BJ (cell line): ENCODE data around the gene EFCAB13. TPM values are rescaled to one million over a fixed set of nuclear protein-coding genes. Genes with fewer than 3 reads are reported as not detected.
"Not testable (repeated sequence)": the region's sequence is repeated elsewhere in the genome, so short reads cannot be mapped to it uniquely, and the experiment has no call there.

Experiments used
- CTCF ChIA-PET: fragments of 350-600 bp; formaldehyde crosslinking; extraction: SDS; loops from one replicate; lab custom pipeline; 2021; ENCODE audit warnings: antibody characterized with exemption, inconsistent platforms; lab: Yijun Ruan, JAX
- POLR2A ChIA-PET: fragments of 300-600 bp; sonication (Branson Sonifier 250); formaldehyde crosslinking; extraction: SDS; loops from one replicate; lab custom pipeline; 2021; ENCODE audit warnings: antibody characterized with exemption; lab: Charles Lee
- DNase-seq: peaks from one replicate; pipeline ENCODE4 v3.0.0-alpha.2; 2011; ENCODE audit warnings: low read depth
- H3K27me3 ChIP-seq: 2 replicates; pipeline ENCODE4 v1.6.0; 2011; ENCODE audit warnings: low read length; ENCODE audit not compliant: control insufficient read depth, insufficient read depth
- H3K36me3 ChIP-seq: 2 replicates; pipeline ENCODE4 v1.5.1; 2011; ENCODE audit warnings: low read length; ENCODE audit not compliant: control insufficient read depth, insufficient read depth
- H3K4me3 ChIP-seq: 2 replicates; pipeline ENCODE4 v1.5.1; 2011; ENCODE audit warnings: low read depth, mild to moderate bottlenecking, control low read depth, low read length
- CTCF ChIP-seq: IDR thresholded peaks from 2 replicates; pipeline ENCODE4 v1.5.1; 2011; ENCODE audit warnings: low read depth, mild to moderate bottlenecking, control low read depth, inconsistent platforms, low read length, moderate library complexity; ENCODE audit not compliant: insufficient read depth
- polyA plus RNA-seq: library from polyadenylated mRNA; depleted of rRNA; stranded (reverse); fragments of >200 nt; gene quantifications from 2 replicates; pipeline ENCODE4 v1.2.3, GENCODE V29; 2011

EFCAB13 gene
- polyA plus RNA-seq, 1 experiment = 0.22 TPM

- ChIA-PET POLR2A (no interaction called here), CTCF (no interaction called here)
- no peak for DNase-seq
- Histone ChIP-seq H3K4me3 (peak overlapping the region; percentile 42), H3K36me3 (no peaks in the 10 kb centered on the region), H3K27me3 (no peaks in the 10 kb centered on the region)
- TF ChIP-seq CTCF = no peak
These were observed 99.9 kb downstream of the EFCAB13 start for GRCh38 chr17:47423406-47424295.

- POLR2A ChIA-PET, H3K27me3 ChIP-seq, H3K4me3 ChIP-seq, CTCF ChIA-PET, H3K36me3 ChIP-seq, DNase-seq: not testable (repeated sequence)
These were observed 101.5 kb downstream of the EFCAB13 start for GRCh38 chr17:47425233-47425632.

- H3K36me3 ChIP-seq, H3K4me3 ChIP-seq, POLR2A ChIA-PET, DNase-seq, H3K27me3 ChIP-seq, CTCF ChIA-PET: not testable (repeated sequence)
These were observed 102.3 kb downstream of the EFCAB13 start for GRCh38 chr17:47425887-47426635.

- CTCF ChIA-PET = interaction anchor here (1.1 kb wide), 1 partner anchor 10 kb away, joined by 3 read pairs; no protein-coding TSS in a partner anchor
- no peaks in the 10 kb centered on the region for H3K27me3 ChIP-seq
- POLR2A ChIA-PET = no interaction called here
- no peak for TF ChIP-seq CTCF
- H3K4me3 ChIP-seq = no peak overlapping the region
- no peaks in the 10 kb centered on the region for H3K36me3 ChIP-seq
- DNase-seq = no peak
These were observed 104.2 kb downstream of the EFCAB13 start for GRCh38 chr17:47427985-47428384.

- POLR2A ChIA-PET, H3K4me3 ChIP-seq, H3K27me3 ChIP-seq, DNase-seq, H3K36me3 ChIP-seq, CTCF ChIA-PET: not testable (repeated sequence)
These were observed 108.5 kb downstream of the EFCAB13 start for GRCh38 chr17:47432240-47432639.

- TF ChIP-seq CTCF = no peak
- Histone ChIP-seq H3K27me3 (no peaks in the 10 kb centered on the region), H3K36me3 (no peaks in the 10 kb centered on the region; the same call in 1 of the 2 replicates), H3K4me3 (no peak overlapping the region)
- CTCF ChIA-PET = no interaction called here
- no peak for DNase-seq
- POLR2A ChIA-PET = interaction anchor here (0.5 kb wide), 1 partner anchor 346 kb away, joined by 3 read pairs; no protein-coding TSS in a partner anchor
These were observed 141.4 kb downstream of the EFCAB13 start for GRCh38 chr17:47465165-47465564.

- H3K4me3 ChIP-seq, H3K36me3 ChIP-seq, H3K27me3 ChIP-seq, DNase-seq, CTCF ChIA-PET: not testable (repeated sequence)
- POLR2A ChIA-PET = interaction anchor here (0.6 kb wide), 1 partner anchor 28 kb away, joined by 3 read pairs; no protein-coding TSS in a partner anchor
These were observed 143.2 kb downstream of the EFCAB13 start for GRCh38 chr17:47466976-47467375.
